NCI-H1105 treated with DMSO at 0.1 percent for 48 hours (cell line): Measurements from ENCODE around the gene LMO1.
A peak's percentile ranks its signal among the peaks of the same experiment; 100 is the strongest.

ENCODE experiments used
- DNase-seq: peaks from one replicate; lab custom pipeline; 2025; lab: John Stamatoyannopoulos, UW

Gene LMO1

GRCh38 chr11:8205566-8205965 lies 58.1 kb downstream of the LMO1 start:
- DNase-seq, result no peak

GRCh38 chr11:8204596-8204995 lies 59.1 kb downstream of the LMO1 start:
- DNase-seq, result no peak

- no peak for DNase-seq
These were observed 59.7 kb downstream of the LMO1 start for GRCh38 chr11:8204025-8204424.

- no peak for DNase-seq
These were observed 60.3 kb downstream of the LMO1 start for GRCh38 chr11:8203414-8203715.

GRCh38 chr11:8202516-8203413 lies 60.9 kb downstream of the LMO1 start:
- DNase-seq, result no peak

GRCh38 chr11:8201644-8202365 lies 61.9 kb downstream of the LMO1 start:
- DNase-seq, result no peak

- DNase-seq, result no peak
These were observed 64.0 kb downstream of the LMO1 start for GRCh38 chr11:8199676-8200075.

- DNase-seq, result no peak
These were observed 66.9 kb downstream of the LMO1 start for GRCh38 chr11:8196749-8197148.

GRCh38 chr11:8194956-8195355 lies 68.7 kb downstream of the LMO1 start:
- no peak for DNase-seq

- no peak for DNase-seq
These were observed 70.8 kb downstream of the LMO1 start for GRCh38 chr11:8192896-8193209.

GRCh38 chr11:8192016-8192895 lies 71.4 kb downstream of the LMO1 start:
- DNase-seq, result peak; percentile 77

- no peak for DNase-seq
These were observed 73.2 kb downstream of the LMO1 start for GRCh38 chr11:8190431-8190830.

- DNase-seq, result no peak
These were observed 77.2 kb downstream of the LMO1 start for GRCh38 chr11:8186429-8186828.

GRCh38 chr11:8183111-8183510 lies 80.6 kb downstream of the LMO1 start:
- no peak for DNase-seq

GRCh38 chr11:8180469-8180868 lies 83.2 kb downstream of the LMO1 start:
- DNase-seq, result no peak

GRCh38 chr11:8178297-8178696 lies 85.4 kb downstream of the LMO1 start:
- no peak for DNase-seq

GRCh38 chr11:8177136-8177535 lies 86.5 kb downstream of the LMO1 start:
- no peak for DNase-seq
